Right atrium auricular region (tissue), 2 donors: ENCODE measurements around the gene CC2D2B. TPM values are rescaled to one million over a fixed set of nuclear protein-coding genes. Genes with fewer than 3 reads are reported as not detected.

ENCODE experiments used
- DNase-seq: peaks from one replicate; pipeline ENCODE4 v3.0.0-alpha.2; 2019; ENCODE audit warnings: low spot score
- H3K27ac ChIP-seq, 2 donors: fragments of 200-600 bp; sonication (generic); 1 replicate in 1 of 2; 2 replicates in 1 of 2; pipeline ENCODE4 v1.5.1; 2016 to 2019
- H3K27me3 ChIP-seq, 2 donors: fragments of 200-600 bp; sonication (generic); one replicate each; pipeline versions ENCODE4 v1.5.1 to v1.6.0; 2017 to 2019
- H3K36me3 ChIP-seq: fragments of 200-600 bp; sonication (generic); one replicate; pipeline ENCODE4 v1.5.1; 2016
- H3K4me1 ChIP-seq, 2 donors: fragments of 200-600 bp; sonication (generic); one replicate each; pipeline versions ENCODE4 v1.5.1 to v1.6.0; 2017 to 2019
- H3K4me3 ChIP-seq, 2 donors: fragments of 200-600 bp; sonication (generic); 1 replicate in 1 of 2; 2 replicates in 1 of 2; pipeline ENCODE4 v1.5.1; 2017 to 2019; ENCODE audit warnings: mild to moderate bottlenecking in 1 of 2, moderate library complexity in 1 of 2
- H3K9me3 ChIP-seq, 2 donors: fragments of 200-600 bp; sonication (generic); one replicate each; pipeline ENCODE4 v1.5.1; 2019
- CTCF ChIP-seq, 2 donors: fragments of 200-600 bp; sonication (generic); IDR thresholded peaks; one replicate each; pipeline ENCODE4 v1.5.1; 2019; ENCODE audit warnings: antibody characterized with exemption in 2 of 2
- total RNA-seq, 2 donors: library from RNA; depleted of rRNA; stranded (reverse); fragments of >200 nt; gene quantifications; one replicate each; pipeline ENCODE4 v1.1.0, GENCODE V29; 2016

Gene CC2D2B
- total RNA-seq, 2 donors from 2014 or later = 0.98 to 1.6 TPM

GRCh38 chr10:96013956-96014355 is 106.2 kb downstream of the CC2D2B start:
- Histone ChIP-seq H3K27me3 (no peaks in the 10 kb centered on the region), H3K36me3 (no peaks in the 10 kb centered on the region)
- TF ChIP-seq CTCF (IDR thresholded peaks at IDR 0.05) = no peak

DNA sequence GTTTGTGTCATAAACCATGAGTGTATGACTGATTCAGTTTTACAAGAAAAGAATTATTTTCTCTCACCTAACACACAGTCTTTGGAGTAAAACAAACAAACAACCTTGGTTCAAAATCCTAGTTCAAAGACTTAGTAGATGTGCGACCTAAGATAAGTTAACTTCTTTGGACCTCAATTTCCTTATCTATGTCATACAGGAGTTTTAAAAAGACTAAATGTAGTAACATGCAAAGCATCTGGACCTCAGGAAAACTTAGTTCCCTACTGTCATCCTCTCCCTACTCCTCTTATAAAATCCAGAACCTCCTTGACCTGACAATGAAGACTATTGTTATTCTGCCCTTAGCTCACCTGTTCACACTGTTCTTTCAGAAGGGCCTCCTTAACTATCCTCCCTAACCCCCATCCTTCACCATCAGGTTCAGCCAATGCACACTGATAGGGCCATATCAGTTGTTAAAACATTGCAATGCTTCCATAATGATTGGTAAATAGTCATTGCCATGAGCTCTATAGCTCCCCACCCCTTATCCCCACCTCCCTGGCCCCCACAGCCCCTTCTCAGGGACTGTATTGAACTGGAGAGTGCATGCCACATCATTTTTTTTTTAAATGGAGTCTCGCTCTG is 106.8 kb downstream of the CC2D2B start:
- Histone ChIP-seq H3K27me3 (no peaks in the 10 kb centered on the region), H3K9me3 (no peaks in the 10 kb centered on the region), H3K36me3 (no peaks in the 10 kb centered on the region), H3K4me3 (no peak overlapping the region), H3K4me1 (no peaks in the 10 kb centered on the region), H3K27ac (no peak overlapping the region)
- DNase-seq = no peak
- TF ChIP-seq CTCF (IDR thresholded peaks at IDR 0.05) = no peak

More at GRCh38 chr10:96013956-96014355, 106.2 kb downstream of the CC2D2B start:
- DNase-seq = no peak
- Histone ChIP-seq H3K4me1 (no peaks in the 10 kb centered on the region), H3K4me3 (no peak overlapping the region), H3K27ac (no peak overlapping the region), H3K9me3 (no peaks in the 10 kb centered on the region)

GRCh38 chr10:96017191-96017687 is 109.5 kb downstream of the CC2D2B start:
- TF ChIP-seq CTCF (IDR thresholded peaks at IDR 0.05) = peak; percentile 48 to 72
- Histone ChIP-seq H3K9me3 (no peaks in the 10 kb centered on the region), H3K4me3 (no peak overlapping the region), H3K4me1 (no peaks in the 10 kb centered on the region), H3K27me3 (no peaks in the 10 kb centered on the region), H3K36me3 (no peaks in the 10 kb centered on the region), H3K27ac (no peak overlapping the region)
- no peak for DNase-seq

DNA sequence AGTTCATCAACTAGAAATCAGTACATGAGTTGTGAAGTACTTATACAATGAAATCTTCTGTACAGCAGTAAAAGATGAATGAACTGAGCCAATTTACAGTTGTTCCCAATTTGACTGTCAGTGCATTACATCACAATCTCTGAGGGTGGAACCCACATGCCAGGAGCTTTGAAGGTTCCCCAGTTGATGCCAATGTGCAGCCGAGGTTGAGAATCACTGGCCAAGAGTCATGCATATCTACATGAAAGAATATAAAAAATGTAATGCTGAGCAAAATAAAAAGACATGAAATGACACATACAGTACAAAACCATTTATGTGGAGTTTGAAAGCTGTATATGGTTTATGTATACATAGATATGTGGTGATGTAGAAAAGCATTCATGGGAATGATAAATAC is 113.6 kb downstream of the CC2D2B start:
- no peak for DNase-seq
- Histone ChIP-seq H3K27me3 (no peaks in the 10 kb centered on the region), H3K36me3 (no peaks in the 10 kb centered on the region), H3K4me1 (no peaks in the 10 kb centered on the region), H3K27ac (no peak overlapping the region), H3K4me3 (no peak overlapping the region), H3K9me3 (no peaks in the 10 kb centered on the region)
- TF ChIP-seq CTCF (IDR thresholded peaks at IDR 0.05) = no peak

- no peak overlapping the region for H3K27ac ChIP-seq
These were observed 115.0 kb downstream of the CC2D2B start for GRCh38 chr10:96022739-96023138.

More at GRCh38 chr10:96022739-96023138, 115.0 kb downstream of the CC2D2B start:
- no peaks in the 10 kb centered on the region for H3K4me1 ChIP-seq
- H3K27me3 ChIP-seq = no peaks in the 10 kb centered on the region
- no peaks in the 10 kb centered on the region for H3K9me3 ChIP-seq
- H3K36me3 ChIP-seq = no peaks in the 10 kb centered on the region
- no peak overlapping the region for H3K4me3 ChIP-seq
- no peak for TF ChIP-seq CTCF (IDR thresholded peaks at IDR 0.05)
- DNase-seq = no peak
